K562 (cell line): ENCODE results near the gene B4GALNT3. TPM values are rescaled to one million over a fixed set of nuclear protein-coding genes. Genes with fewer than 3 reads are reported as not detected.

Source experiments
- ATAC-seq: fragments of 200-7000 bp; cut with Tn5 transposase; 3 replicates; pipeline ENCODE4 v1.9.1; 2020; ENCODE audit warnings: moderate library complexity
- BruUV-seq: library from RNA; stranded (reverse); fragments of 400-500 nt; replicated peaks from 2 replicates; lab custom pipeline; 2021; lab: Mats Ljungman, UMichigan
- CTCF ChIA-PET: fragments of 300-600 bp; formaldehyde crosslinking; extraction: SDS; loops from one replicate; lab custom pipeline; 2021; ENCODE audit warnings: low intra/inter-chr PET ratio; lab: Yijun Ruan, JAX
- POLR2A ChIA-PET: fragments of 300-600, 350-650 bp; sonication (Branson Sonifier 250); formaldehyde crosslinking; extraction: SDS; loops from one replicate; lab custom pipeline; 2021; ENCODE audit warnings: antibody characterized with exemption, inconsistent platforms; lab: Yijun Ruan, JAX
- DNase-seq, 4 experiments: peaks; one replicate each; pipeline versions ENCODE4 v3.0.0 to v3.0.0-alpha.2; 2011 to 2018; ENCODE audit warnings: low spot score in 3 of 4, mixed read lengths in 3 of 4; ENCODE audit errors: extremely low read depth in 1 of 4
- FAIRE-seq: peaks from 2 replicates; lab custom pipeline; 2011; peaks lifted over from hg19 to GRCh38; lab: Jason Lieb, UNC
- H2AFZ ChIP-seq: 2 replicates; pipeline ENCODE4 v1.6.0; 2011; ENCODE audit warnings: low read depth, low read length, control low read depth, inconsistent platforms
- H3K27ac ChIP-seq: fragments of 200-600 bp; 3 replicates; pipeline ENCODE4 v1.8.0; 2011; ENCODE audit warnings: low read depth, mild to moderate bottlenecking, control low read depth, inconsistent platforms, low read length, moderate library complexity, mixed read lengths; ENCODE audit errors: extremely low read depth
- H3K27me3 ChIP-seq, 2 experiments: fragments of 300-600 bp in 1 of 2; 2 replicates in 1 of 2; 3 replicates in 1 of 2; pipeline versions ENCODE4 v1.6.0 to v1.8.0; 2011; ENCODE audit warnings: inconsistent platforms in 2 of 2, low read length in 2 of 2, mild to moderate bottlenecking in 1 of 2, mixed read lengths in 1 of 2, moderate library complexity in 1 of 2; ENCODE audit not compliant: control insufficient read depth in 2 of 2, insufficient read depth in 2 of 2
- H3K36me3 ChIP-seq: fragments of 300-600 bp; 3 replicates; pipeline ENCODE4 v1.8.0; 2011; ENCODE audit warnings: mild to moderate bottlenecking, low read length, inconsistent platforms; ENCODE audit not compliant: control insufficient read depth, insufficient read depth
- H3K4me1 ChIP-seq, 2 experiments: fragments of 200-600 bp in 1 of 2; replicated peaks in 1 of 2; 2 replicates in 1 of 2; 3 replicates in 1 of 2; pipeline versions ENCODE4 v1.5.1 to v1.8.0; 2011; ENCODE audit warnings: inconsistent platforms in 2 of 2, low read length in 2 of 2, mild to moderate bottlenecking in 1 of 2, mixed read lengths in 1 of 2, moderate library complexity in 1 of 2; ENCODE audit not compliant: control insufficient read depth in 2 of 2, insufficient read depth in 2 of 2
- H3K4me2 ChIP-seq: 2 replicates; pipeline ENCODE4 v1.6.1; 2011; ENCODE audit warnings: low read length, control low read depth, inconsistent platforms, mixed read lengths; ENCODE audit not compliant: insufficient read depth
- H3K4me3 ChIP-seq: fragments of 200-600 bp; sonication (generic), shearing (Covaris generic); 2 replicates; pipeline ENCODE4 v1.5.1; 2016; ENCODE audit warnings: control low read depth, inconsistent platforms
- H3K79me2 ChIP-seq: fragments of 200-600 bp; 3 replicates; pipeline ENCODE4 v1.8.0; 2011; ENCODE audit warnings: low read length, inconsistent platforms; ENCODE audit not compliant: control insufficient read depth, insufficient read depth
- H3K9ac ChIP-seq, 2 experiments: 2 replicates each; pipeline versions ENCODE4 v1.6.0 to v1.6.1; 2011; ENCODE audit warnings: low read depth in 2 of 2, low read length in 2 of 2, control low read depth in 1 of 2, inconsistent platforms in 1 of 2, mild to moderate bottlenecking in 1 of 2, mixed read lengths in 1 of 2; ENCODE audit not compliant: insufficient read depth in 1 of 2
- H3K9me1 ChIP-seq: one replicate; pipeline ENCODE4 v1.6.0; 2011; ENCODE audit warnings: inconsistent platforms, mild to moderate bottlenecking, low read length, moderate library complexity; ENCODE audit not compliant: control insufficient read depth, insufficient read depth
- H3K9me3 ChIP-seq: replicated peaks from 2 replicates; pipeline ENCODE4 v1.5.1; 2011; ENCODE audit warnings: low read depth, low read length, inconsistent platforms; ENCODE audit not compliant: control insufficient read depth, insufficient read depth
- H4K20me1 ChIP-seq: replicated peaks from 2 replicates; pipeline ENCODE4 v1.6.1; 2011; ENCODE audit warnings: low read length, inconsistent platforms, mixed read lengths; ENCODE audit not compliant: control insufficient read depth, insufficient read depth
- CEBPZ ChIP-seq: fragments of 150-350 bp; IDR thresholded peaks from 2 replicates; pipeline ENCODE4 v1.6.1; 2014; ENCODE audit warnings: low read depth, mild to moderate bottlenecking, low read length, borderline replicate concordance
- MECOM ChIP-seq: fragments of 250-450 bp; sonication (Bioruptor Pico); IDR thresholded peaks from 2 replicates; pipeline ENCODE4 v1.8.0; 2022; ENCODE audit warnings: inconsistent platforms
- NFE2 ChIP-seq: IDR thresholded peaks from 2 replicates; pipeline ENCODE4 v1.6.1; 2014; ENCODE audit warnings: antibody characterized with exemption, low read depth
- WGBS: fragments of 100-300 bp; shearing (Covaris generic); methylation state at CpG from one replicate; pipeline ENCODE4 v1.1.6; 2016; ENCODE audit warnings: low coverage, mixed read lengths; ENCODE audit not compliant: insufficient coverage; ENCODE audit errors: missing lambda C conversion rate; 5-methylcytosine and 5-hydroxymethylcytosine counted together
- in situ Hi-C: fragments of 300-500 bp; cut with MboI; formaldehyde crosslinking; loops from 4 replicates; pipeline ENCODE4 v1.15.0; 2018; ENCODE audit warnings: inconsistent platforms, mixed read lengths
- intact Hi-C: fragments of 100-400 bp; cut with micrococcal nuclease; formaldehyde crosslinking; loops from 2 replicates; pipeline ENCODE4 v1.14.2; 2022
- polyA plus RNA-seq, 8 experiments: library from polyadenylated mRNA; depleted of rRNA in 4 of 8; stranded (reverse) in 5 of 8; unstranded in 3 of 8; fragments of >200 nt; fragmentation: Nextera tagmentation in 2 of 8; fragmentation: Illumina TruSeq in 1 of 8; extraction: Ambion mirVana in 2 of 8; extraction: Trizol in 1 of 8; gene quantifications; 2 replicates each; pipeline versions ENCODE4 v1.2.1 to v1.2.3, GENCODE V29; 2011 to 2014; ENCODE audit warnings: inconsistent platforms in 1 of 8, missing spikeins in 1 of 8
- total RNA-seq, 7 experiments: library from RNA; depleted of rRNA in 6 of 7; stranded (reverse); fragments of >200 nt in 6 of 7; fragmentation: Illumina TruSeq in 2 of 7; extraction: Trizol in 2 of 7; gene quantifications; 2 replicates each; pipeline versions ENCODE4 v1.2.1 to v1.2.3, GENCODE V29; 2011 to 2021; ENCODE audit warnings: low replicate concordance in 1 of 7

Gene B4GALNT3
- total and polyA plus RNA-seq, 9 of the 15 experiments (the other 6 are each of a cell fraction or from before 2014, with no cell fraction given) = 0.04 to 0.36 (median 0.10) TPM; not detected in 6

- H3K4me3 ChIP-seq = no peak overlapping the region
- in situ Hi-C loops = loop anchor here (25.0 kb wide), 1 partner anchor 1038 kb away; the partner anchor contains the start of gene FBXL14
- no peak overlapping the region for H3K9ac ChIP-seq
- peaks cover 0 to 22% of the 10 kb centered on the region in 2 experiments; a peak in 3 of 5 replicates for H3K4me1 ChIP-seq
- peaks cover 3% of the 10 kb centered on the region for H3K9me1 ChIP-seq
- CTCF ChIA-PET = no interaction called here
- peaks cover 3 to 66% of the 10 kb centered on the region in 2 experiments; a peak in 4 of 5 replicates for H3K27me3 ChIP-seq
- H3K4me2 ChIP-seq = no peak overlapping the region
- 43% methylated on average over 13 of the region's 29 CpGs for WGBS
- no peak for DNase-seq
- no peaks in the 10 kb centered on the region for H3K36me3 ChIP-seq
- H3K27ac ChIP-seq = no peak overlapping the region
- no peaks in the 10 kb centered on the region for H3K9me3 ChIP-seq
- no peak for TF ChIP-seq NFE2
- TF ChIP-seq CEBPZ = no peak
- TF ChIP-seq MECOM = no peak
- no peaks in the 10 kb centered on the region for H3K79me2 ChIP-seq
- ATAC-seq = no peak
- POLR2A ChIA-PET = no interaction called here
- intact Hi-C loops = no loop called here
- no peak overlapping the region for H2AFZ ChIP-seq
- no TSS peak for BruUV-seq
- H4K20me1 ChIP-seq = no peaks in the 10 kb centered on the region; the same call in 1 of the 2 replicates
- FAIRE-seq = no peak
These were observed 89.8 kb downstream of the B4GALNT3 start for GRCh38 chr12:549476-550082.
